Central memory CD8-positive, alpha-beta T cell (primary cell): ENCODE measurements around the gene C12orf56.
"Not testable (repeated sequence)": the region's sequence is repeated elsewhere in the genome, so short reads cannot be mapped to it uniquely, and the experiment has no call there.

Experiments
- ATAC-seq: fragments of 150-1000 bp; cut with Tn5 transposase; replicated peaks from 2 replicates; pipeline ENCODE4 v1.10.0; 2022; ENCODE audit warnings: mild to moderate bottlenecking, moderate FRiP score, moderate number of reproducible peaks; ENCODE audit not compliant: poor library complexity, severe bottlenecking; ENCODE audit errors: extremely low read depth
- DNase-seq, 2 donors: peaks; one replicate each; pipeline ENCODE4 v3.0.0; 2021; ENCODE audit warnings: low spot score in 2 of 2
- H3K27ac Mint-ChIP-seq: one replicate; pipeline ENCODE4 v1.8.0; 2022; ENCODE audit warnings: low read depth, mild to moderate bottlenecking, moderate library complexity, mixed read lengths
- H3K27me3 Mint-ChIP-seq: one replicate; pipeline ENCODE4 v1.8.0; 2022; ENCODE audit warnings: mixed read lengths
- H3K36me3 Mint-ChIP-seq: one replicate; pipeline ENCODE4 v1.8.0; 2022; ENCODE audit warnings: mild to moderate bottlenecking, moderate library complexity, mixed read lengths; ENCODE audit not compliant: insufficient read depth
- H3K4me1 Mint-ChIP-seq: one replicate; pipeline ENCODE4 v1.8.0; 2022; ENCODE audit warnings: mixed read lengths
- H3K4me3 Mint-ChIP-seq: one replicate; pipeline ENCODE4 v1.8.0; 2022; ENCODE audit warnings: mild to moderate bottlenecking, moderate library complexity, mixed read lengths
- H3K9me3 Mint-ChIP-seq: one replicate; pipeline ENCODE4 v1.8.0; 2022; ENCODE audit warnings: mixed read lengths

Gene C12orf56

DNA sequence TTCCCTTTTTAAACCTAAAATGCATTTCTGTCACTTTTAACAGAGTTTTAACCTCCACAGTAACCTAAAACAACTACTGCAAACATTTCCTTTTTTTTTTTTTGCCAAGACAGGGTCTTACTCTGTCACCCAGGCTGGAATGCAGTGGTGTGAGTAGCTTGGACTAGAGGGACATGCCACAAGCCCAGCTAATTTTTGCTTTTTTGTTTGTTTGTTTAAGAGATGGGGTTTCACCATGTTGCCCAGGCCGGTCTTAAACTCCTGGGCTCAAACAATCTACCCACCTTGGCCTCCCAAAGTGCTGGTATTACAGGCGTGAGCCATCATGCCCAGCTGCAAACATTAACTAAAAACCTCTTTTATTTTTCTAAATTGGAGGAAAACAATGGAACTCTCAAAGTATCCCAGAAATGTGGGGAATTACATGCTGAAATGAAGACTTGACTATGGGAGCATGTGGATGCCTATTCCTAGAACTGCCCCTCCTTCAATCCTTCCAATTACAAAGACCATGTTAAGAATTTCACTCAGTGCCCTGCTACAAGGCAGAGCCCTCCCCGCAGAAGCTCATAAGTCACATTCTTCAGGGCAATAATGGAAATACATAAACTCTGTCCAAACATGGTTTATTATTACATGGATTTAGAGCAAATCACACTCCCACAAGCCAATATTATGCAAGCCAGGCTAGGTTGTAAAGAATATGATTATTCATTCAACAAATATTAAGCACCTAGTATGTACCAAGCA lies 66.9 kb downstream of the C12orf56 start:
- no peaks in the 10 kb centered on the region for H3K9me3 Mint-ChIP-seq
- no peak for DNase-seq
- H3K27ac Mint-ChIP-seq: no peak overlapping the region
- peaks cover 14% of the 10 kb centered on the region for H3K27me3 Mint-ChIP-seq
- no peaks in the 10 kb centered on the region for H3K4me1 Mint-ChIP-seq
- no peak overlapping the region for H3K4me3 Mint-ChIP-seq
- no peak for ATAC-seq
- no peaks in the 10 kb centered on the region for H3K36me3 Mint-ChIP-seq

DNA sequence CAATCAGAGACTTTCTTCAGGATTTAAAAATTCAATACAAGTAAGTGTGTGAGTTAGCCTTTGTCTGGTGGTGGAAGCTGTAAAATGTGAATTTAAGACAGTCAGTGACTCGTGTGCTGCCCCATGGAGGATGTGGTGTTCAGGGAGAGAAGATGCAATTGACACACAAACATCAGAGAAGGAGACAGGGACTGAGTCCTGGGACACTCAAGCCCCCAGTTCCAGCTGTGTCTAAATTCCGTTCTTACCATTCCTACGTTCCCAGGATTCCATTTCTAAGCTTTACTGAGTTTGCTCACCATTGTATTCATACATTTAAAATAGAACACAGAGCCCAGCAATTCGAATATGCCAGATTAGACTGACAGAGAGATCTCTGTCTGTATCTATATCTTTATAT lies 67.6 kb downstream of the C12orf56 start:
- DNase-seq: no peak
- ATAC-seq: no peak
- Mint-ChIP-seq H3K4me3 (no peak overlapping the region), H3K27me3 (peaks cover 20% of the 10 kb centered on the region), H3K4me1 (no peaks in the 10 kb centered on the region), H3K27ac (no peak overlapping the region), H3K36me3 (no peaks in the 10 kb centered on the region), H3K9me3 (no peaks in the 10 kb centered on the region)

DNA sequence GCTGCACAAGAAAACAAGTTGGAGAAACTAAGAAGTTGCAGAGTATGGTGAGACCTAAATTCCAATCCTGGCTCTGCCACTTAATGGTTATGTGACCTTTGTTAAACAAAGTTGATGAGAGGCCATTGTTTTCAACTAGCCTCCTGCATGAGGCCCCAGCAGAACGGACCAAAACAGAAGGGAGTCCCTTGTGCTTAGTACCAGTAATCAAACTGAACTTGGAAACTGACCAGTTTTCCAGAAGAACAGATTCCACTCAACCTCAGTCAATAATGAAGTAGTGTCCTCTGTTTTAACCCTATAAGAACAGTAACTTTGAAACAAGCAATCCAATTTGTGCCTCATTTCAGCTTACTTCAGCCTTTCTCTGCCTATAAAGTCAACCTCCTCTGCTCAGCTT lies 69.9 kb downstream of the C12orf56 start:
- no peaks in the 10 kb centered on the region for H3K36me3 Mint-ChIP-seq
- H3K4me1 Mint-ChIP-seq: no peaks in the 10 kb centered on the region
- H3K27me3 Mint-ChIP-seq: peaks cover 28% of the 10 kb centered on the region
- H3K27ac Mint-ChIP-seq: no peak overlapping the region
- no peak overlapping the region for H3K4me3 Mint-ChIP-seq
- H3K9me3 Mint-ChIP-seq: no peaks in the 10 kb centered on the region
- ATAC-seq (no peak), DNase-seq (no peak)

DNA sequence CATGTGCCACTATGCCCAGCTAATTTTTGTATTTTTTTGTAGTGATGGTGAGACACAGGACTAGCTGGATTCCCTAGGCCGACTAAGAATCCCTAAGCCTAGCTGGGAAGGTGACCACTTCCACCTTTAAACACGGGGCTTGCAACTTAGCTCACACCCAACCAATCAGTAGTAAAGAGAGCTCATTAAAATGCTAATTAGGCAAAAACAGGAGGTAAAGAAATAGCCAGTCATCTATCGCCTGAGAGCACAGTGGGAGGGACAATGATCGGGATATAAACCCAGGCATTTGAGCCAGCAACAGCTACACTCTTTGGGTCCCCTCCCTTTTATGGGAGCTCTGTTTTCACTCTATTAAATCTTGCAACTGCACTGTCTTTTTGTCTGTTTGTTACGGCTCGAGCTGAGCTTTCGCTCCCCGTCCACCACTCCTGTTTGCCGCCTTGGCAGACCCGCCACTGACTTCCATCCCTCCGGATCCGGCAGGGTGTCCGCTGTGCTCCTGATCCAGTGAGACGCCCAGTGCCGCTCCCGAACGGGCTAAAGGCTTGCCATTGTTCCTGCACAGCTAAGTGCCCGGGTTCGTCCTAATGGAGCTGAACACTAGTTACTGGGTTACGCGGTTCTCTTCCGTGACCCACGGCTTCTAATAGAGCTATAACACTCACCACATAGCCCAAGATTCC lies 70.9 kb downstream of the C12orf56 start:
- DNase-seq, H3K36me3 Mint-ChIP-seq, H3K27ac Mint-ChIP-seq, ATAC-seq, H3K4me1 Mint-ChIP-seq, H3K9me3 Mint-ChIP-seq, H3K4me3 Mint-ChIP-seq: not testable (repeated sequence)
- peaks cover 28% of the 10 kb centered on the region for H3K27me3 Mint-ChIP-seq

GRCh38 chr12:64318605-64319004 lies 72.0 kb downstream of the C12orf56 start:
- no peak overlapping the region for H3K27ac Mint-ChIP-seq
- no peaks in the 10 kb centered on the region for H3K4me1 Mint-ChIP-seq
- DNase-seq (no peak), ATAC-seq (no peak)
- H3K27me3 Mint-ChIP-seq: peaks cover 28% of the 10 kb centered on the region
- no peak overlapping the region for H3K4me3 Mint-ChIP-seq
- no peaks in the 10 kb centered on the region for H3K36me3 Mint-ChIP-seq
- no peaks in the 10 kb centered on the region for H3K9me3 Mint-ChIP-seq

GRCh38 chr12:64311877-64312276 lies 78.7 kb downstream of the C12orf56 start:
- Mint-ChIP-seq H3K4me3 (no peak overlapping the region), H3K27me3 (peaks cover 14% of the 10 kb centered on the region), H3K36me3 (no peaks in the 10 kb centered on the region), H3K4me1 (no peaks in the 10 kb centered on the region), H3K9me3 (no peaks in the 10 kb centered on the region), H3K27ac (no peak overlapping the region)
- DNase-seq (no peak), ATAC-seq (no peak)

GRCh38 chr12:64304571-64304970 lies 86.0 kb downstream of the C12orf56 start:
- no peak overlapping the region for H3K27ac Mint-ChIP-seq
- no peak overlapping the region for H3K4me3 Mint-ChIP-seq
- H3K27me3 Mint-ChIP-seq: peaks cover 38% of the 10 kb centered on the region
- DNase-seq: no peak
- H3K9me3 Mint-ChIP-seq: no peaks in the 10 kb centered on the region
- ATAC-seq: no peak
- no peaks in the 10 kb centered on the region for H3K36me3 Mint-ChIP-seq
- no peaks in the 10 kb centered on the region for H3K4me1 Mint-ChIP-seq

DNA sequence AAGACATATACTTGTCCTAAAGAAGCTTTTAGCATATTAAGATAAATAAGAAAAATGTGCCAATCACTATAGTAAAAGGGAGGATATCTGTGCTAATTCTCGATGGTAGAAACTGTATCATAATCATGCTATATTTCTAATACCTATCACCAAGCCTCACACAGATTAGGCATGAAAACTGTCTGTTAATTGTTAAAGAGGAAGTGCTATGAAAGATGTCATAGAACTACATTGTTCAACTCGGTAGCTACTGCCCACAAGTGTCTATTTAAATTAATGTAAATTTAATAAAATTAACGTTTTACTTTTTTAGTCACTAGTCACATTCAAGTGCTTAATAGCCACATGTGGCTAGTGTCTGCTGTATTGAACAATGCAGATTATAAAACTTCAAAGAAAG lies 90.9 kb downstream of the C12orf56 start:
- peaks cover 45% of the 10 kb centered on the region for H3K27me3 Mint-ChIP-seq
- no peaks in the 10 kb centered on the region for H3K9me3 Mint-ChIP-seq
- ATAC-seq: no peak
- no peak for DNase-seq
- no peaks in the 10 kb centered on the region for H3K4me1 Mint-ChIP-seq
- H3K36me3 Mint-ChIP-seq: no peaks in the 10 kb centered on the region
- no peak overlapping the region for H3K4me3 Mint-ChIP-seq
- H3K27ac Mint-ChIP-seq: no peak overlapping the region

DNA sequence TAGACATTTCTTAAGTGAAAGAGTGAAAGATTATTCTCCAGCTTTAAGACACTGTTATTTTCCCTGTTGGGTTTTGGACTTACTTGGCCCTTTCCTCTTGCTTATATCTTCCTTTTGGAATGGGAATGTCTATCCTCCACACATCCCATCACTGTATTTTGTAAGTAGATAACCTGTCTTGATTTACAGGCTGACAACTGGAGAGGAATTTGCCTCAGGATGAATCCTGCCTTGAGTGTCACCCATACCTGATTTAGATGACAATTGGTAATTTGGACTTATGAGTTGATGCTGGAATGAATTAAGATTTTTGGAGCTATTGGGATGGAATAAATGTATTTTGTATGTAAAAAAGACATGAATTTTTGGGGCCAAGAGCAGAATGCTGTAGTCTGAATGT lies 94.3 kb downstream of the C12orf56 start:
- H3K27me3 Mint-ChIP-seq: peaks cover 32% of the 10 kb centered on the region
- no peaks in the 10 kb centered on the region for H3K4me1 Mint-ChIP-seq
- H3K4me3 Mint-ChIP-seq: no peak overlapping the region
- ATAC-seq: no peak
- DNase-seq: no peak
- no peak overlapping the region for H3K27ac Mint-ChIP-seq
- no peaks in the 10 kb centered on the region for H3K9me3 Mint-ChIP-seq
- H3K36me3 Mint-ChIP-seq: no peaks in the 10 kb centered on the region

GRCh38 chr12:64293654-64294364 lies 96.7 kb downstream of the C12orf56 start:
- H3K9me3 Mint-ChIP-seq: no peaks in the 10 kb centered on the region
- no peak overlapping the region for H3K27ac Mint-ChIP-seq

GRCh38 chr12:64293174-64293573 lies 97.4 kb downstream of the C12orf56 start:
- H3K27ac Mint-ChIP-seq, H3K9me3 Mint-ChIP-seq, H3K4me1 Mint-ChIP-seq, ATAC-seq, H3K4me3 Mint-ChIP-seq, H3K36me3 Mint-ChIP-seq, H3K27me3 Mint-ChIP-seq, DNase-seq: not testable (repeated sequence)

More at GRCh38 chr12:64293654-64294364, 96.7 kb downstream of the C12orf56 start:
- peaks cover 7% of the 10 kb centered on the region for H3K27me3 Mint-ChIP-seq
- H3K36me3 Mint-ChIP-seq: no peaks in the 10 kb centered on the region
- no peak overlapping the region for H3K4me3 Mint-ChIP-seq
- ATAC-seq (no peak), DNase-seq (no peak)
- H3K4me1 Mint-ChIP-seq: no peaks in the 10 kb centered on the region

DNA sequence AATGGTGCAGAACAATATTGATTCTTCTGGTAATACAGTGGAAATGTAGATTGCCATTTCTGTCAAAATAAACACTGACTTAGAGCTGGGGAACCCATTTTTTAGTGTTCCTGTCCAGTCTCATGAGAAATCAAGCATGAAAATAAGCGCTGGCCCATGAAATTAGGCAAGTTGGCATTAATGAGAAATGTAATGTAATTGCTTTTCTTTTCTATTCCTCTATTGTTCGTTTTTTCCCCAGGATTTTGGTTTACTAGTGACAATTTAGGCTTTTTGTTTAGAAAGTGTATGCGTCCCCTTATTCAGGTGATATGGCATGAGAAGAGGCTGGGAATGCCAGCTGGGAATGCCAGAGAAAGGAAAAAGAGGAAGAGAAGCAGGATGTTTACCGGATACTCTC lies 104.0 kb downstream of the C12orf56 start:
- DNase-seq (no peak), ATAC-seq (no peak)
- Mint-ChIP-seq H3K27me3 (no peaks in the 10 kb centered on the region), H3K4me1 (no peaks in the 10 kb centered on the region), H3K4me3 (no peak overlapping the region), H3K36me3 (no peaks in the 10 kb centered on the region), H3K9me3 (no peaks in the 10 kb centered on the region), H3K27ac (no peak overlapping the region)

GRCh38 chr12:64284256-64284655 lies 106.3 kb downstream of the C12orf56 start:
- Mint-ChIP-seq H3K27ac (no peak overlapping the region), H3K36me3 (no peaks in the 10 kb centered on the region), H3K27me3 (no peaks in the 10 kb centered on the region), H3K4me3 (no peak overlapping the region), H3K9me3 (no peaks in the 10 kb centered on the region), H3K4me1 (no peaks in the 10 kb centered on the region)
- ATAC-seq (no peak), DNase-seq (no peak)
